Medulla oblongata (tissue), 1 donor: Measurements from ENCODE around the gene CST6.

Source experiments
- DNase-seq: peaks from one replicate; pipeline ENCODE4 v3.0.0-alpha.2; 2015; ENCODE audit errors: extremely low spot score

Gene CST6

DNA sequence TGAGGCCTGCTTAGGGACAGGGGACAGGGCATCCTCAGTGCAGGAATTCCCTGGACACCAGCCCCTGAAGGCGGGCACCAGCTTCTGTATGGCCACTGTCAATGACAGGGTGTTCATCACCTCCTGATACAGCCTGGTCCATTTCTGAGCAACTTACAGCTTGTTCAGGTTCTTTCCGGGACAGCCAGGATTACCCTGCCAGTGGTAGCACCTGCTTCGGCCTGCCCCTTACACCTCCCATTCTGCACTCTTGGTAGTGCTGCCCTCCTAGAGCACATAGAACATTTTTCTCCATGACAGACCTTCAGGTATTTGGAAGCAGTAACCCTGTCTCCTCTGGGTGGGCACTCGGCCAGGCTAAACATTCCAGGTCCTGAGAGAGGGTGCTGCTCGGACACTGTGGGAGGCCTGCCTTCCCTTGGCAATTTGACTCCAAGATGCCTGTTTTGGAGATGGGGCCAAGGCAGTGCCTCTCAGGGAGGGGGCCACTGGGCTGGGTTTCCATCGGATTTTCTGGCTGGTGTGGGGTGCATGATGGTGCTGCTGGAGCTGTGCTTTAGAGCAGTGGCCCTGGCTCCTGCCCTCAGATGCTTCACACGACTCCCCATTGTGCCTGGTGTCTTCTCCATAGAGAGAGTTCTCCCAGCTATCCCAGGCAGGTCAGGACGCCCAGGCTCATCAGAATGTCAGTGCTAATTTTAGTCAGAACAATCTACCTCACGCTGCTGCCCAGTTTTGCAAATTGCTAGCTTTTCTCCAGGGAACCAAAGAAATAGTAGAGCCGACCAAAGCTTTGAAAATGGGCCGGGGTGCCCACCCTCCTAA is 35.9 kb downstream of the CST6 start:
- DNase-seq = no peak

DNA sequence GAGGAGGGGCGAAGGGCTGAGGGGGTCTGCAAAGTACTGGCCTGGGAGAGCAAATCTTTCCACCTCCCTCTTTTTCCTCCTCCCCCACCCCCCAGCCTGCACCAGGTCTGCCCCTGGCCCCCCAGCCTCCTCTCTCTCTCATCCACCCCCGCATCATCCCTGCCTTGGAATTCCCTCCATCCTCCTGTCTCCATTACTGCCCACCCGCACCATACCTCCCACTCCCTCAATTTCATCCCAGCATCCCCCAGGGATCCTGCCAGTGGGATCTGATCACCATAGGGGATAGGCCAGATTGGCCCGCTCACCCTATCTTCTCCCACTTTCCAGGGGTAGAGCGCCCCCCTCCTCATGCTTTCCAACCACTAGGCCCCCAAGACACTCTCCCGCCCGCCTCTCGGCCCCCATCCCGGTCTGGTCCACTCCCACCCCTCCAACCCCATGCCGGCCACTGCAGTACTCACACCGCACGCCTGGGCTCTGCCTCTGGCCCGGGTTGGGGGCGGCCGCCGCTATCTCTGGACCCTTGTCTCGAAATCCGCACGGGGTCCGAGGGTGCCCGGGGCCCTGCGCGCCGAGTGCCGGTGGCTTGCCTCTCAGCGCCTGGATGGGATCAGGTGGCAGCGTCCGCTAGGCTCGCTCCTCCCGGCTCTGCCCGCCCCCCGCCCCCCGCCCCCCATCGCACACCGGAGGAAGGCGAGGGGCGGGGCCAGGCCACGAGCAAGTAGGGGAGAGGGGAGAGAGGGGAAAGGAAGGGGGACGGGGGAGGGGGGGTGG is 36.9 kb downstream of the CST6 start, which contains the start of gene GAL3ST3:
Gene GAL3ST3 (minus strand): TSS at position 615 of the 777 bp plus-strand sequence. CDS start 3,746 bp downstream, outside the sequence.
- DNase-seq = no peak

DNA sequence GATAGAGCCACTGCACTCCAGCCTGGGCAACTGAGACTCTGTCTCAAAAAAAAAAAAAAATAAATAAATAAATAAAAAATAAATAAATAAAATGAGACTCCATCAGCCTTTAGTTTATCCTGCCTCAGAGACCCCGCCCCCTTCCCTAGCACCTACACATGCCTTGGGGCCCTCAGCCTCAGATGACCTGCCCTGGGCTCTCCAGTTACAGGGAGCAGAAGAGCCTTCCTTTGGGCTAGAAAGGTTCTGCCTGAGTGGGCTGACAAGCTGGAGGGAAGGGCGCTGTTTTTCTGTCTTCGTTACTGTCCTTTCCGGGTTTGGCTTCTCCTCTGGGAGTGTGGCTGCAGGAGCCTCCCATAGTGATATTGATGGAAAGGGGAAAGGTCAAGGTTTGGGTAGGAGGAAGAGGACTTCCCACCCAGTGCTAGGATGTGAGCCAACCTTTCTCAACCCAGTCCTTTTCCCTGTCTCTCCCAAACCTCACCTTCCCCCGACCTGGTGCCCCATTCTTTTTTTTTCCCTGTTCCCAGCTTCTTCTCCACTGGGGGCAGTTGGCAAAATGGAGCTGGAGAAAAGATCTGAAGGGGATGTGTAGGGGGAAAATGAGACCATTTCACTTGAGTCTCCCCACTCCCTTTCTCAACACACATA is 38.9 kb downstream of the CST6 start:
- DNase-seq = no peak

DNA sequence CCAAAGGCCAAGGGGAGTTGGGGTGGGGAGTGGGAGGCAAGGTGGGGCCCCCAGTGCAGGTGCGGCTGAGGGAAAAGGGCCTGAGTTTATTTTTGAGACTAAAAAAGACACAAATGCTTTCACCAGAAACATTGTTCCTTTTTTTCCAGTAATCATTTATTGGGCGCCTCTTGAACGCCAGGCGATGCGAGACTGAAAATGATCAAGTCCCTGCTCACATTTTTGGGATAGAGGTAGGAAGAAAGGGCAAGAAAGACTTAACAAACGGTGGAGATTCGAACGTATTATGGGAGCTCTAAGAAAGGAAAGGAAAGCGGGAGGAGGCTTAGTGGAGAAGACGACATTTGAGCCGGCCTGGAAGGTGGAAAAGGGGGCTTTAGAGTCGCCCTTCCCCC is 39.6 kb downstream of the CST6 start:
- no peak for DNase-seq

DNA sequence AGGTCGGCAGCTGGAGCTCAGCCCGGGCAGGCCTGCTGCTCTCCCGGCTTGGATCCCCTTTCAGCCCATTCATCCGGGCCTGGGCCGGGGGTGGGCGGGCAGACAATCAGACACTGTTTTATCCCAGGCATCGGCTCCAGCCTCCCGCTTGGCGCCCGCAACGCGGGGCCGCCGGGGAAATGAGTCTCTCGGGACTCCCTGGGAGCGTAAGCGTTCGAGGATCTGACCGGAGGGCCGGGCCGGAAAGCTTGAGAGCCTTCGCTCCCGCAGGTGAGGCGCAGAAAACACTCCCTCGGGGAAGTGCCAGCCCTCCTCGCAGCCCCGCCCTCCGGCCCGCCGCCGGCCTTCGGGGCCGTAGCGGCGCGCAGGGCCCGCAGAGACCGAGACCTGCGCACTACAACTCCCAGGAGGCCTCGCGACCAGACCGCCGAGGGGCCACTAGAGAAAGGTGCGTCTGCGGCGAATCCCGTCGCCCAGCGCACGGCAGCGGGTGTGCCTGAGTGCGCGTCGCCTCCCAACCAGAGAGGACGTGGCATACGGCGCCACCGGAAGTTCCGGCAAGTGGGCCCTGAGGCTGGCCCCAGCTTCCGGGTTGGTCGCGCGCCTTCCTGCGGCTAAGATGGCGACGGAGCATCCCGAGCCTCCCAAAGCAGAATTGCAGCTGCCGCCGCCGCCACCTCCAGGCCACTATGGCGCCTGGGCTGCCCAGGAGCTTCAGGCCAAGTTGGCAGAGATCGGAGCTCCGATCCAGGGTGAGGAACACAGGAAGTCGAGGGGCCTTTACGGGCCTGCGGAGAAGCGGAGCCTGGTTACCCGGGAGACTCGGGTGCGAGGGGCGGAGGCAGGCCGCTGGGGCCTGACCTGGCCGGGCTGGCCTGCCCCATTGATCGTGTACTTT is 40.2 kb downstream of the CST6 start, which contains the start of gene SF3B2:
Gene SF3B2 (plus strand): TSS at position 599 of the 898 bp plus-strand sequence. CDS start 21 bp downstream, at position 620.
- DNase-seq = peak; percentile 99

DNA sequence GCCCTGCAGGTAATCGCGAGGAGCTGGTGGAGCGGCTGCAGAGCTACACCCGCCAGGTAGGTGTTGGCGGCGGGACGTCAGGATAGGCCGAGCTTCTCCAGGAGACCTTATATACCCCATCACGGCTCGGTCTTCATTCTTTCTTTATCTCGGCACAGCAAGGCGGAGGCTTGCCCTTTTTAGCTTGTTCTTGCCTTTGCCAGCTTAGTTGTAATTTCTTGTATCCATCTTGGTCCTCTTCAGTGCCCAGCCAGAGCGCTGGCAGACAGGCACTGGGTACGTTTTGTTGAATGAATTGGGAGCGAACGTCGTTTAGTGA is 40.8 kb downstream of the CST6 start:
- no peak for DNase-seq

DNA sequence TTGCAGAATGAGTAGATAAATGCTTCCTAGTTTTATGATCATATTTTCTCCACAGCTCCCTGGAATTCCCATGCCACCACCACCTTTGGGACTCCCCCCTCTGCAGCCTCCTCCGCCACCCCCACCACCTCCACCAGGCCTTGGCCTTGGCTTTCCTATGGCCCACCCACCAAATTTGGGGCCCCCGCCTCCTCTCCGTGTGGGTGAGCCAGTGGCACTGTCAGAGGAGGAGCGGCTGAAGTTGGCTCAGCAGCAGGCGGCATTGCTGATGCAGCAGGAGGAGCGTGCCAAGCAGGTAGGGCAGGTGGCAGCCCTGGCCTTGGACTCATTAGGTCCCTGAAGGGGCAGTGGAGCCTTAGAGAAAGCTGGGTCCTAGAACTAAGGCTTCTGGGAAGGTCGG is 43.2 kb downstream of the CST6 start:
- no peak for DNase-seq

DNA sequence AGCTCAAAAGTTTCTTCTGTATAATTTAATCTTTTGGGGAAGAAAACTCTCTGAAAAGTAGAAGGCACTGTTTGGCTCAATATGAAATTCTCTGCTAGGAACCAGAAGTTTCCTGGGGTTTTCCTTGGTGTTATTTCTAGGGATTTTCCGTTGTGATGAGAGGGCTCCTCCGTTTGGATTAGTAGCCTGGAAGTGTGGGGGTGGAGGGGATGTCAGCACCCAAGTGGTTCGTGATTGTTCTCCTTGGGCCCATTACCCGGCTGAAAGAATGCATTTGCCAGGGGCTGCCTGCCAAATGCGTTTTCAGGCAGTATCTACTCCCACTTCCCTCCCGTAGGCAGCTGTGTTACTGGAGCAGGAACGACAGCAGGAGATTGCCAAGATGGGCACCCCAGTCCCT is 44.7 kb downstream of the CST6 start:
- no peak for DNase-seq

DNA sequence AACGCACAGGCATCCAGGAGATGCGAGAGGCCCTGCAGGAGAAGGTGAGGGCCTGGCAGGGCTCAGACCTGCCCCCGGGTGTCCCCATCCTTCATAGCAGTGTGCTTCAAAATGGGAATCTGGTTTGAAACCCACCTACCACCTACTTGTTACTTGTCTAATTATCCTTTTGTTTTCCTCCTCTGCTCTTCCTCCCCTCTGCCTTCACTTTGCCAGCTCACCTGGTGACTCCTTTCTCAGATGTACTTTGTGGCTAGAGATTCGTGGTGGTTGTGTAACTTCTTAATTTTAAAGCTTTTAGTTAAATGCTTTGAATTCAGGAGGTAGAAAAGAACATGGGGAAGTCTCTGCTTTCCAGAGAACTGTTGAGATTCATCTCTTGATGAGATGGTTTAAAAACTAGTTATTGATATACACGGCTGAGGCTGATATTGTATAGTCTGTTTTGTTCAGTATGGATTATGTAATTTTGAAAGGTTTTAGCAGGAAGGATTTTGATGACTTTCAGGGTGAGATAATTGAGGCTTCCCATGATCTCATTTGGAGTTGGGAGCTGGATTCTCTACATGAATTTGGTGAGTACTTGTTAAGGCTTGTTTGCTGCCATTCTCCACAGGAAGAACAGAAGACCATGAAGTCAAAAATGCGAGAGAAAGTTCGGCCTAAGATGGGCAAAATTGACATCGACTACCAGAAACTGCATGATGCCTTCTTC is 48.3 kb downstream of the CST6 start:
- no peak for DNase-seq

DNA sequence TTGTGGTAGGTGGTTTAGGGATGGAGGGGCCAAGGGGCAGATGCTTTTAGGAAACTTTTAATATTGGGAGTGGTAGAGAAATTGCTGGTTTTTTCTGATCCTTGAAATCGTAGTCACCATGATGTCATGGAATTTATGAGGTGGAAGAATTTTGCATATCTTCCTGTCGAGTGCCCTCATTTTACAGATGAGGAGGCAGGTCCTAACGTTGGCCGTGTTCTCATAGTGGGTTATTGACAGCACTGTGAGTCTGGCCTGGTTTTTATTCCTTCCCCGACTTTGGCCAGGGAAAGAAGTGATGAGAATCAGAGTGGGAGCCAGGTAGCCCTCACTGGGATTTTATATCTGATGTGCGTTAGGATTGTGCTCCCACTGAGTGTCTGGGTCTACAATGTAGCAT is 49.5 kb downstream of the CST6 start:
- no peak for DNase-seq

DNA sequence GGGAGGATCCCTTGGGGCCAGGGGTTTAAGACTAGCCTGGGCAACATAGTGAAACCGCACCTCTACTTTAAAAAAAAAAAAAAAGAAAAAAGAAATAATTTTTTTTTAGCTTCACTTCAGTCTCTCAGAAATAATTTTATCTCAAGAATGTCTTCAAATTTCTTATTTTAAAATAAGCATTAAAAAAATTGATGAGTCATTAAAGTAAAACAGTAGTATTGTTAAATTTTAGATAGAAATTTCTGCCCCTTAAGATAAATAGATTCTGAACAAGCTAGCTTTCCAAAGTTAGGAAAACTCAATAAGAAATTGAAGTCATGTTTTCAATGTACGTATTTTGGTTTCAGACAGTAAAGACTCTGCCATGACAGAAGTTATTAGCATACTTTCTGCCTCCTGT is 50.6 kb downstream of the CST6 start:
- no peak for DNase-seq
